DOHH2 (cell line): ENCODE data around the gene STXBP5L.

Experiments
- EZH2phosphoT487 ChIP-seq: fragments of 200-600 bp; sonication (generic); IDR thresholded peaks from 2 replicates; pipeline ENCODE4 v1.6.1; 2017; ENCODE audit warnings: borderline replicate concordance, mild to moderate bottlenecking, antibody characterized with exemption, low read length, moderate library complexity, mixed read lengths
- TF ChIP-seq, protein P1 (sequence below): fragments of 200-600 bp; sonication (generic); IDR thresholded peaks from one replicate; pipeline ENCODE4 v1.5.1; 2014; ENCODE audit warnings: antibody characterized with exemption, mild to moderate bottlenecking, low read depth, low read length; ENCODE audit not compliant: poor library complexity, severe bottlenecking

DNA sequence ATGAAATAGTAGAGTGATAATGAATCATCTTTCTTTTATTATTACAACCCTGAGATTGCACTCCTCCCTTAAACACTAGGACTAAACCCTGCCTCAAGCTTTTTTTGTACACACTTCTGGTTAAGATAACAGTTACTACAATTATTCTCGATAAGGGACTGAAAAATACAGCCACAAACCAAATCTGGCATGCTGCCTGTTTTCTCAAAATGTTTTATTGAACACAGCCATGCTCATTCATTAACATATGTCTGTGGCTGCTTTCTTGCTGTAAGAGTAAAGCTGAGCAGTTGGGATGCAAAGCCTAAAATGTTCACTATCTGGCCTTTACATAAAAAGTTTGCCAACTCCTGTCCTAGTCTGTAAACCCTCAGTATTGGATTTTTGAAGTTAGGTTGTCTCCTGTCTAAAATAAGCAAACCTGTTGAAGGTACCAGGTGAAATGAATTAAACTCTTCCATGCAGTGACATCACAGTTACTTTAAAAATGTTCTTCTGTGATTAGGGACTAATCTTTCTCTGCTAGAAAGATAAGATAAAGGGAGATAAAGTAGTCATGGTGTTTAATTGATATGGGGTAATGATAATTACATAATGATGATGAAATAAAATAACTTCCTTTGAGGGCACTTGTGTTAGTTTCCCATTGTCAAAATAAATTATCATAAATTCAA lies 218.2 kb downstream of the STXBP5L start:
- TF ChIP-seq, protein P1, sequence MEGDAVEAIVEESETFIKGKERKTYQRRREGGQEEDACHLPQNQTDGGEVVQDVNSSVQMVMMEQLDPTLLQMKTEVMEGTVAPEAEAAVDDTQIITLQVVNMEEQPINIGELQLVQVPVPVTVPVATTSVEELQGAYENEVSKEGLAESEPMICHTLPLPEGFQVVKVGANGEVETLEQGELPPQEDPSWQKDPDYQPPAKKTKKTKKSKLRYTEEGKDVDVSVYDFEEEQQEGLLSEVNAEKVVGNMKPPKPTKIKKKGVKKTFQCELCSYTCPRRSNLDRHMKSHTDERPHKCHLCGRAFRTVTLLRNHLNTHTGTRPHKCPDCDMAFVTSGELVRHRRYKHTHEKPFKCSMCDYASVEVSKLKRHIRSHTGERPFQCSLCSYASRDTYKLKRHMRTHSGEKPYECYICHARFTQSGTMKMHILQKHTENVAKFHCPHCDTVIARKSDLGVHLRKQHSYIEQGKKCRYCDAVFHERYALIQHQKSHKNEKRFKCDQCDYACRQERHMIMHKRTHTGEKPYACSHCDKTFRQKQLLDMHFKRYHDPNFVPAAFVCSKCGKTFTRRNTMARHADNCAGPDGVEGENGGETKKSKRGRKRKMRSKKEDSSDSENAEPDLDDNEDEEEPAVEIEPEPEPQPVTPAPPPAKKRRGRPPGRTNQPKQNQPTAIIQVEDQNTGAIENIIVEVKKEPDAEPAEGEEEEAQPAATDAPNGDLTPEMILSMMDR = no peak
- no peak for TF ChIP-seq EZH2phosphoT487
